ENCODE data around the gene G3BP2.
"Not testable (repeated sequence)": the region's sequence is repeated elsewhere in the genome, so short reads cannot be mapped to it uniquely, and the experiment has no call there.

G3BP2 gene

DNA sequence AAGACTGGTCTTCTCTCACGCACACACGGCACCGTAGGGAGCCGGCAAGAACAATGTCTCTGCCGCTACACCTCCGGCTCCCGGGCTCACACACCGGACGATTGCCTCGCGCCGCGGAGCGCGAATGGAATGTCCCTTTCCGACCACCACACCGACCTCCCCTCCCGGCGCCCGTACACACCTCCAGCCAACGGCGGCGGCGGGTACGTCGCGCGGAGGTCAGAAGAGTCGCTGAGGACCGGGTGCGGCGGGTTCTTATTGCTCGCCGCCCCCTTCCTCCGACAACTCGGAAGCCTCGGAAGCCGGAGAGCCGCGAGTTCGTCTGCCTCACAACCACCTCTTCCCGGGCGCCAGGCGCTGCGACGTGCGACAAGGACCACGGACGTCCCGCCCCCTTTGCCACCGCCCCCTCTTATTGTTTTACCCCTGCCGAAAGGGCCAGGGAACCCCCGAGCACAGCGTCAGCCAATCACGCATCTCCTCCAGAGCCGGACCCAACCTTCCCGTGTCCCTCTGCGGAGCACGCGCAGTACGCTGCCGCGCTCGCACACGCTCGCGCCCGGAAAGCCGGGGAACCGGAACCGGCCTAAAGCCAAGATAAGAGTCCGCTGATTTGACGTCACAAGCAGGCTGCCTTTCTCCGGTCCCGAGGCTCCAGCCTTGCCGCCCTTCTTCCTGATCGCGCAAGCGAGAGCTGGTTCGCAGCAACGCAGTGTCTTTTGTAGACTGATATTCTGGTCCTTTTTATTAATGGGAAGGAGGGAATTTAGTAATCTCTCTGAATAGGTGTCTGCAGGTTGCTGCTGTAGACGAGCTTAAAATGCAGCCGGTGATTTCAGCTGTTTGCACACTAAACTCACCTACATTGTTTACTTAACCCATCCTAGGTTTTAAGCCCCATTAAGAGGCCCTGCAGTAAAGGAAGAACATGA, at the start of gene G3BP2:
G3BP2 (minus strand) TSS at position 385 of the 932 bp plus-strand sequence. CDS start 11,386 bp downstream, outside the sequence.
- DNase-seq, result peak; percentile 93 to 98

DNA sequence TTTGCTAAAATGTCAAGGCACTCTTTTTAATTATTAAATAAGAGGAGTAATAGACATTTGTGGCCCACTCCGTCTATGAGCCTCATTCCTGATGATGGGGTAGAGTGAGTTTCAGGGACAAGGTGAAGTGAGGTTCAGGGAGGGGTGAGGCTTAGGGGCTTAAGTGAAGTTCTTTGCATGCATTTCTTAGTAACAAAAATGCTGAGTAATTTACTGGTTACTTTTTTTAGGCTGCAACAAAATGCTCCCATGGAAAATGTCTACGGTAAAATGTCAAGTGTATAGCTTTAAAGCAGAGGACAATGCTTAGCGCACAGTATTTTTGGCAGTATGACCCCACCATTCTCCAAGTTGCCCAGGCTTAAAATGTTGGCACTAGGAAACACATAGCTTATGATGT, 49.2 kb upstream of the G3BP2 start:
- no peak for DNase-seq

DNA sequence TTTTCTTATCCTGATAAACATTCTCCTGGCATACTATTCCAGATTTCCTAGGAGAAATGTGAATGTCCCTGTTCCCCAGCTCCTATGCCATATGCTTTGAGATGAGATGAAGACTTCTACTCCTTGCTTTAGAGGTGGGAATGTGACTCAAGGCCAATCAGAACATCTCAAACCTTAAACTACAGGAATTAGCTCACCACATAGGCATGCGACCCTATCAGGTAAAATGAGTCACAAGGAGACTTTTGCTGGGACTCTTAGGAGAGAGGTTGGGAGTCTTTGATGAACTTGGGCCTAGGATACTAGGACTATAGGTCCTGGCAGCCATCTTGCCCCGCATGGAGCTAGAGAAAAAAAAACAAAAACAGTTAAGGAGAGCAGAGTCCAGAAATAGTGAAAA, 45.3 kb upstream of the G3BP2 start:
- no peak for DNase-seq

DNA sequence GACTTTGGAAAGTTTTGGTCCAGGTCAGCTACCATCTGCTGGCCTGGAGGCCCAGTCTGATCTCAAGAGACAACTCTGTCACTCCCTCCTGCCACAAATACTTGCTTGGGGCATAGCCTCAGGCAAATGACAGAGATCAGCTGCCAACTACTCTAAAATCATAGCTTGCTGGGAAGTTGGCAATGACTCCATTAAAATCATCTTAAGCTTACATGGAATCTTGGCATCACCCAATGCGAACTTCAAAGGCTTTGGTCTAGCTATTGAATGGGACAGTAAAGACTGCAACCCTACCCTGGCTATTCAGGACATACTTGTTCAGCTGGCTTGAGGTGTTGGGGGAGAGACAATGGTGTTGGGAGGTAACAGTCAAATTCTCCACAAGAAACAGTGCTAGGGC, 44.2 kb upstream of the G3BP2 start:
- no peak for DNase-seq

DNA sequence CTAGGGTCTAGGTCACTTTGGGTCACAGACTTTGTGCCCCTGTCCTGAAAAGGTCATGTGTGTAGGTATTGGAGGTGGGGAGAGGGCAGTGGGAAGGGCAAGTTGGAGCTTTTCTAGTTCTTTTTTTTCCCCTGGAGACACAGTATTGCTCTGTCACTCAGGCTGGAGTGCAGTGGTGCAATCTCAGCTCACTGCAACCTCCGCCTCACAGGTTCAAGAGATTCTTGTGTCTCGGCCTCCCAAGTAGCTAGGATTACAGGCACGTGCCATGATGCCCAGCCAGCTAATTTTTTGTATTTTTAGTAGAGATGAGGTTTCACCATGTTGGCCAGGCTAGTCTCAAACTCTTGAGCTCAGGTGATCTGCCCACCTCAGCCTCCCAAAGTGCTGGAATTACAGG, 42.8 kb upstream of the G3BP2 start:
- DNase-seq, result not testable (repeated sequence)

DNA sequence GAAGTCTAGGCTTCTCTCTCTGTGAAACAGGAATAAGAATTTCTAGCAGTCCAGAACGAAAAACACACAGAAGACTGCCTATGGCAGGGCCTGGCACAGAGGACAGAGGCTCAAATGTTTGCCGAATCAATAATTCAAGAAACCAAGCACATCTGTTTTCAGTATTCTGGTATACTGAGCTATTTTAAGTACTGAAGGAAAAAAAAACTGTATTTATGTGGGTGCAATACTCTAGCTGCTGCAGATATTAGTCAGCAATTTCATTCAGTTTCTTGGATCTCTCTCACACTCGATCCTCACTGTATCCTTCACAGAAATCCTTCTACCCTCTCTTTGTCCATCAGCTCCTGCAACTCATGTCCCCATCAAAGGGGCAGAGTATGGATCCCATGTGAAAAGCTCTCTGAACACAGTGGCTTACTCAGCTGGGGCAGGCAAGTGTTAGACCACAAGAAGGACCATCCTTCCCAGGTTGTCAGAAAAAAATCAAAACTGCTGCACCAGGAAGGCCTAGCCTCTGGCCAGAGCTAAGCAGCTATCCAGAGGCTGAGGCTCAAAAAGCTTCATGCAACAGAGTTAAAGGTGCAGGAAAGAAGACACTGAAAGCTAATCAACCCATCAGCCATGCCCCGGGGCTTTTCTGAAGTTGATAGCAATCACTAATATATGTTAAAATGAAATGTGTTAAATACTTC, 42.0 kb upstream of the G3BP2 start:
- DNase-seq, result no peak

DNA sequence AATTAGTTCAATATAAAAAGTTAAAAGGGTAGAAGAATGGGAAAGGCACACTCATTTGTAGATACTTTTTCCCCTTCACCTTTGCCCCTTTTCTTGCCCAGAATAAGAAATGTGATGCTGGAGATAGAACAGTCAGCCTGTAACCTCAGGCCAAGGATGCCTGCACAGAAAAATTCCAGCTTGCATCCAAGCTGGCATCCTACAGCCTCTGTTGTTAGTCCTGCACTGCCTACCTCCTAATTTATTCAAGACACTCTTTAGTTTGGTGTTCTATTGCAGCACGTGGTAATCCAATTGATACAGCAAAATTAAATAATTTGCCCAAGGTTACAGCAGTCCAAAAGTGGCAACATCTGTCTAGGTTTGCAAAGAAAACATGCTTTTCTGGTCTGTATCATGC, 41.5 kb upstream of the G3BP2 start:
- DNase-seq, result no peak

DNA sequence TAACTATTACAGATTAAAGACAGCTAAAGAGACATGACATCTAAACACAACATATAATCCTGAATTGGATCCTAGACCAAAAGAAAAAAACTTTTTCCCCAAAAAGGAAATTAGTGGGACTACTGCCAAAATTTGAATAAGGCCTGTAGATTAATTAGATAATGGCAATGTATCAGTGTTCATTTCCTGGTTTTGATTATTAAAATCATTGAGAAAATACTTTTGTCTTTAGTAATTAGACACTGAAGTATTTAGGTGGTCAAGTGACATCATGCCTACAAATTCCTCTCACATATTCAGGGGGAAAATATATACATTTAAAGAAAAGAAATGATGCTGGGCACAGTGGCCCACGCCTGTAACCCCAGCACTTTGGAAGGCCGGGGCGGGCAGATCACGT, 40.8 kb upstream of the G3BP2 start:
- no peak for DNase-seq

DNA sequence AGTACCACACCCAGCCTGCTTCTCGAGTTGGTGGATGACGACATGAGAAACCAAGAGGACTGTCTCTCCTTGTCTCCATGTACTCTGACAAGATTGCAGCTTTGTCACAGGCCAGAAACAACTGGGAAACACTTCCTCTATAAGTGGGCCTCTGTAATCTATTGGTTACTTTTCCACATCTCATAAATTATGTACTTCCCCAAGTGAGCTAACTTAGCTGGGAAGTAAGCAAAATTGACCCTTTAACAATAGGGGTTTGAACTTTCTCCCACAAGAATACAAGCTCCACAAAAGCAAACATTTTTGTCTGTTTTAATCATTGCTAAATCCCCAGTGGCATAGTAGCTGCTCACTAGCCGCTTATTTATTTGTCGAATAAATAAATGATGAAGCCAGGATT, 37.0 kb upstream of the G3BP2 start:
- DNase-seq, result no peak

DNA sequence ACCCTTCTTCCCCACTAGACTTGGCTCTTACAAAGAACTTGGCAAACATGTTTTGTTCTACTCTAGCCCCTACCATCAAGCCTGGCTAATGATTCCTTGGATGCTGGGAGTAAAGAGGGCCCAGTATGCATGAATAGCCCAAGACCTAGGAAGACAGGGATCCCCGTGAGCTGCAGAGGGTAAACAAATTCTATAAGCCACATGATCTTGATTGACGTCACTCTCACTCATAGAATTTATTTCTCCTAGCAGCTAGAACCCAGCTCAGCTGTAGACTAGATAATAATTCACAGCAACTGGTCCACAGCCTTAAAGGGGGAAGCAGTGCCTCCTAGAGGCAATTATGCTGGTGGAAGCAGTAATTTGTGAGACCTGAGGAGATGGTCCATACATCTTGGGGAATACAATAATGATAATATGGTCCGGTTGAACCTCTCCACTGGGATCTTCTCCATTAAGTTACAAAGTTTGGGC, 35.0 kb upstream of the G3BP2 start:
- DNase-seq, result peak; percentile 9 to 37

DNA sequence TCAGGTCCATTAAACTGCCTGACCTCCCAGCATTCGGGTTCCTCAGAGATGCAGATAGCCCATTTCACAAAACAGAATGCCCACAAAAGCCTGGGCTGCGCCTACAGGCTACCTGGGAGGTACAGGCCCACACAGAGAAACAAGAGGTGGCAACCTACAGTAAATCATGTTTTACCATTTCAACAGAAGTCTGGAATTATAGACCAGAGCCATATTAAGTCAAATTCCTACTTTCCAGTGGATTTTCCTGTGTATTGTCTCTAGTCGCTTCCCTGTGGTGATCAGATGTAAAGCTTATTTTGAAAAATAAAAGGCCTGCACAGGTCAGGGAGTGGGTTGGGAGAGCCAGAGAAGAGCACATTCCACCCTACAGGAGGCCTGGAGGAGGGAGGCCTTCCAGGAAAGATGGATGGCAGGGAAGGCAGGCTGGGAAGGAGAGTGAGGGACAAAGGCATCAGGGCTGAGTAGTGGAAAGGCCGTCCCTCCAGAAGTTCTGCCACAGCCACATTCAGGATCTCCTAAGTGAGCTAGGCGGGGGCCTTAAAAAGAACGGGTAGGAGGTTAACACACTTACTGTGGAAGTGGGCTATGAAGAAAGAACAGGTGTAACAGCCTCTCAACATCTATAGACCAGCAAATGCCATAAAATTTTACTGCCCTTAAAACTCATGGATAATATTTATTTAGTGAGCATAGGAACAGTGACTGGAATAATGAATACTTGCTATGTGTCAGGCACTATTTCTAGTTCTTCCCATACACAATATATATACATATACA, 32.2 kb upstream of the G3BP2 start:
- no peak for DNase-seq

DNA sequence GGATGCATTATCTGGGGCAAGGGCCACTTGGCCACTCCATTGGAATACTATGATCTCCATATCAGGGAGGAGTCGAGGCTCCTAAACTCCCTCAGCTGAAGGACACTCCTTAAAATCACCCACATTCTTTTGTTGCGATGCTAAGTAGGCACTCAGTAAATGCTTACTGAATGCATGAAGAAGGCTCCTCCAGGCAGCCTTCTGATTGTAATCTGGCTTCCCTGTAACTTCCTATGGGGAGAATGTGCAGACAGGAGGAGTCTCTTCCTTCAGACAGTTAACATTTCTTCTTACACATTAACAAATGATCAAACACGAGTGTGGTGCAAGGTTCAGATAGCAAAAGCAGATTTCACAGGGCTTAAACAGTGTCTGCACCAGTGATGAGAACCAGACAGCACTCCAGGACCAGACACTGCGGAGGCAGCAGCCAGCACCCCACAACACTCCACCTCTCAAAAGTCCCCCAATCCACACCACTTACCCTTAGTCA, 29.8 kb upstream of the G3BP2 start:
- no peak for DNase-seq

DNA sequence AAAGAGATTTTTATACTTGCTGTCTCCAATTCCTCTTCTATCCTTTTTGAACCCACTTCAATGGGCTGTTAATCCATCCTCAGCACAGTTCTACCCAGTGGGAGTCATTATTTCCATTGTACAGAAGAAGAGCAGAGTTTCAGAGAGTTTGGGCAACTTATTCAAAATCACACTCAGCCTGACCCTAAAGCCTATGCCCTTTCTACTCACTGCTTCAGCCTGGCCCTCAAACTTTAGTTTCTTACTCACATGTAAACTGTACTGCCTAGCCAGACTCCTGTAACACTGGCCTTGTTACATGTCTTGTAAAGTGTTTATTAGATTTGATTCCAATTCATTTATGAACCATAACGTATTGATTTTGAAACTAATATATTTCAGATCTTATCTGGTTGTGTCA, 26.1 kb upstream of the G3BP2 start:
- DNase-seq, result no peak

DNA sequence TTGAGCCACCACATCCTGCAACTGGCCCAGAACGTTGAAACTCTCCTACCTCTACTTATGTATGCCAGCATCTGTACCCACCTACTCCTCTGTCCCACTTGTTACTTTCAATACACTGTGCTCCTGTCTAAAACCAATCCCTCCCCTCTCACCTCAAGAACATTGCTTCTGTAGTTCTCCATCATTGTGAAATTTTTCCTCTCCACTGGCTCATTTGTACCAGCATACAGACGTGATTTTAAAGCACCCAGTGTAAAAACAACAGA, 25.7 kb upstream of the G3BP2 start:
- no peak for DNase-seq

DNA sequence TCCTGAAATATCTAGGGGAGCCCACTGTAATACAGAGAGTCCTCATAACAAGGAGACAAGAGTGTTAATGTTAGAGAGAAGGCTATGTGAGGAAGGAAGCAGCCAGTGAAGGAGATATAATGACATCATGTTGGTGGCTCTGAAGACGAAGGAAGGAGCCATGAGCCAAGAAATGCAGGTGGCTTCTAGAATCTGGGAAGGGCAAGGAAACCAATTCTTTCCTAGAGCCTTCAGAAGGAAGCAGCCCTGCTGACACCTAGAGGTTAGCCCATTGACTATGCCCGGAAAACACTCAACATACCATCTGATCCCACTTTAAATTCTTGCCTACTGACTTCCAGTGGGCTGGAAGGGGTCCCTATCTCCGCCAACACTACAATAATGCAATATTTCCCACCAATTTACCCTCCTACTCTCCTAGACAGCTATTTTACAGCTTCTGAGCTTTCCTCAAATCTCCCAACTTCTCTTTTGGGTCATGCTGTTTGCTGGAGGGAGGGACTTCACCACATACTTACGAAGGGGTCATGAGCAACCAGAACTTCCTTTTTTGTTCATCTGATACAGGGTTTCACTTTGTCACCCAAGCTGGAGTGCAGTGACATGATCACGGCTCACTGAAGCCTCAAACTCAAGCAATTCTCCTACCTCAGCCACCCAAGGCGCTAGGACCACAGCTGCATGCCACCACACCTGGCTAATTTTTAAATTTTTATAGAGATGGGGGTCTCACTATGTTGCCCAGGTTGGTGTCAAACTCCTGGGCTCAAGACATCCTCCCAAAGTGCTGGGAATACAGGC, 25.2 kb upstream of the G3BP2 start:
- no peak for DNase-seq

DNA sequence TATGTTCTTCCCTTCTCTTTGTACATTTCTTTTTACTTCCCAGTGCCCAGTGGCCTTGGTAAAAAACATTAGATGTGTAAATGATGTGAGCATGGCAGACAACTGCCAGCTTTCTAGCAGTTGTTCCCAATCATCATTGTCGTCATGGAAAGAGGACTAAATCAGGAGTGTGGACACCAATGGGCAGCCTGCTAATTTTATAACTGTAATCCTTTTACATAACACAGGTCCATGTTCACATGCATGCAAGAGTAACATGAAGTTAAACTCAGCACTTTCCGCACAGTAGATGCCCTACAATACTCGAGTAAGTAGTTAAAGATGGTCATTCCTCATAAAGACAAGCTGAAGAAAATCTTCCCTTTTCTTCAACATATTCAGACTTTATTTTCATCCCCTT, 23.4 kb upstream of the G3BP2 start:
- no peak for DNase-seq

DNA sequence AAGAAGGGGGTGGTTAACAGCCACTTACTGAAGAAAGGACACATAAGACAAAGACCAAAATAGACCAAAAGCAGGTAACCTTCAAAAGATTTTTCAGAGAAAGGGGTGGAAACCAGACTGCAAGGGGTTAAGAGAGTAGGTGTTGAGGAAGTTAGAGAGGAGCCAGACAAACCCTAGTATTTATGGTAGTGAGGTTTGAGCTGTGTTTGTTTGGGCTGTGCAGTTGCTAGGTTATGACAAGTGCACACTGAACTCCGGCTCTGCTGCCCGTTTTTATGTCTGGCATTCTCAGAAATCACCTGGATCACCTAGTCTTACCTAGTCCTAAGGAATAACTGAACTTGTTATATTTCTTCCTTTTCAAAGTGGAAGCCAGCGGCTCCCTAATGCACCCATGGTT, 22.9 kb upstream of the G3BP2 start:
- no peak for DNase-seq

DNA sequence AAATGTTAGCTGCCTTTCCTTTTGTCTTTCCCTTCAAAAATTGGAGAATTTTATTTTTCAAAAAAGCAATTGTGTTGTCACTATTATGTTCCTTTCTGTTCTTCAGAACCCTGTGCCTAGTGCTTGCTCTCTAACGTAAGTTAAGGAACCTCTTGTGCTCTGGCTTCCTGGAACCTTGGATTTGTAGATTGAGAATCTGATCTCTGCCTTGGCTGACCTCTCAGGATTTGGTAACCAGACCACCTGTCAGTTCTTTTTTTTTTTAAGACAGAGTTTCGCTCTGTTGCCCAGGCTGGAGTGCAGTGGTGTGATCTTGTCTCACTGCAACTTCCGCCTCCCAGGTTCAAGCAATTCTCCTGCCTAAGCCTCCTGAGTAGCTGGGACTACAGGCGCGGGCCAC, 18.9 kb upstream of the G3BP2 start:
- not testable (repeated sequence) for DNase-seq

DNA sequence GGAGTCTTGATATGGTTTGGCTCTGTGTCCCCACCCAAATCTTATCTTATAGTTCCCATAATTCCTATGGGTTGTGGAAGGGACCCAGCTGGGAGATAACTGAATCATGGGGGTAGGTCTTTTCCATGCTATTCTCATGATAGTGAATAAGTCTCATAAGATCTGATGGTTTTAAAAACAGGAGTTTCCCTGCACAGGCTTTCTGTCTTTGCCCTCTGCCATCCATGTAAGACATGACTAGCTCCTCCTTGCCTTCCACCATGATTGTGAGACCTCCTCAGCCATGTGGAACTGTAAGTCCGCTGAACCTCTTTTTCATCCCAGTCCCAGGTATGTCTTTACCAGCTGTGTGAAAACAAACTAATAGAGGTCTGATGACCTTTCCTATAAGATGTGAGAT, 13.9 kb upstream of the G3BP2 start:
- DNase-seq, result not testable (repeated sequence)

DNA sequence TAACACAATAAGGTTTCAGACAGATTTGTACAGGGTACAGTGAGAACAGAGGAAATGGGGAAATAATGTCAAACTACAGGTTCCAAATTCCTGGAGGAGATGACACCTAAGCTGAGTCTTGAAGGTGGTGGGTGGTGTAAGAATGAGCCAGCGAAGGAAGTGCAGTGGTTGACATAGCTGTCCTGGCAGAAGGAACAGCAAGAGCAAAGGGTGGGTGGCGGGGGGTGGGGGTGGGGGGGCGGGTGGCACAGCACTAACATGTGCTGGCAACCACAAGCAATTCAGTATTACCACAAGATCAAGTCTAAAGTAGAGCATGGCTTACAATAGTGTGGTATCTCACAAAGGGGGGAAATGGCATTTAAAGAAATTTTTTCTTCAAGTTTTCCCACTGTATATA, 13.1 kb upstream of the G3BP2 start:
- peak in 1 of 2 experiments; percentile 52 for DNase-seq

DNA sequence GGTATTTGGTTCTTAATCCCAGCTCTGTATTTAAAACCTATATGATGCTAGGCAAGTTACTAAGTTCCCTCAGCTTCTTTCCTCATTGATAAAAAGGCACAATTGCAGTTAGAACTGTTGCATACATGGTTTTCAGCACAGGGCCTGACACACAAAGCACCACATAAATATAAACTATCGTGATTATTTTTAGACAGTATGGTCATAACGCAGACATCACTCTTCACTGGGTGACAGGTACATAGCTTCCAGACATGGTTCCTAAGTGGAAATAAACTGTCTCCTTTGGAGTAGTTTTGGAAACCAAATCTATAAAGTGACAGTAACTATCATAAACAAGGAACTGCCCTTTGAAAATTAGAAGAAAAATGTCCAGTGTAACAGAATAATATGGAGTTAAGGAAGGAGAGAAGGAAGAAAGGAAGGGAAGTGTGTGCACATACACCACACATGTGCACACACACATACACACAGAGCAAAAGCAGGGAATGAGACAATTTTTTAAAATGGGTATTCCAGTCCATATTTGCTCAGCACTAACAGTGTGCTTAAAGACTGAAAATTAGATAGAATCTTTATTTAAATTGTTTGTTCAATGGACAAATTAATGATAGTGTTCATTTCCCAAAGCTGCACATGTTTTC, 12.5 kb upstream of the G3BP2 start:
- DNase-seq, result no peak

All from stimulated activated CD4-positive, alpha-beta T cell treated with anti-CD3 and anti-CD28 coated beads, Interleukin-4, amount 100 ng/mL, for 4 hours (primary cell).